Body of pancreas (tissue), 4 donors: ENCODE data around the gene ACKR1.

Experiments
- CTCF ChIP-seq, 7 experiments: fragments of 450-650 bp in 4 of 7; fragments of 200-600 bp in 3 of 7; sonication (generic) in 3 of 7; IDR thresholded peaks; one replicate each; pipeline ENCODE4 v1.5.1; 2016 to 2019; ENCODE audit warnings: antibody characterized with exemption in 7 of 7
- POLR2A ChIP-seq, 3 donors: fragments of 450-650 bp; IDR thresholded peaks; one replicate each; pipeline ENCODE4 v1.6.1; 2016; ENCODE audit warnings: antibody characterized with exemption in 3 of 3, mild to moderate bottlenecking in 2 of 3

GRCh38 chr1:159184201-159184600, 20.5 kb upstream of the ACKR1 start:
- TF ChIP-seq POLR2A (IDR thresholded peaks at IDR 0.05): no peak
- no peak for TF ChIP-seq CTCF (IDR thresholded peaks at IDR 0.05)
